ENCODE results near the gene DDX27. TPM values are rescaled to one million over a fixed set of nuclear protein-coding genes. Genes with fewer than 3 reads are reported as not detected.

Gene DDX27
- polyA plus RNA-seq, 4 donors: 44.9 to 47.3 (median 46.1) TPM

DNA sequence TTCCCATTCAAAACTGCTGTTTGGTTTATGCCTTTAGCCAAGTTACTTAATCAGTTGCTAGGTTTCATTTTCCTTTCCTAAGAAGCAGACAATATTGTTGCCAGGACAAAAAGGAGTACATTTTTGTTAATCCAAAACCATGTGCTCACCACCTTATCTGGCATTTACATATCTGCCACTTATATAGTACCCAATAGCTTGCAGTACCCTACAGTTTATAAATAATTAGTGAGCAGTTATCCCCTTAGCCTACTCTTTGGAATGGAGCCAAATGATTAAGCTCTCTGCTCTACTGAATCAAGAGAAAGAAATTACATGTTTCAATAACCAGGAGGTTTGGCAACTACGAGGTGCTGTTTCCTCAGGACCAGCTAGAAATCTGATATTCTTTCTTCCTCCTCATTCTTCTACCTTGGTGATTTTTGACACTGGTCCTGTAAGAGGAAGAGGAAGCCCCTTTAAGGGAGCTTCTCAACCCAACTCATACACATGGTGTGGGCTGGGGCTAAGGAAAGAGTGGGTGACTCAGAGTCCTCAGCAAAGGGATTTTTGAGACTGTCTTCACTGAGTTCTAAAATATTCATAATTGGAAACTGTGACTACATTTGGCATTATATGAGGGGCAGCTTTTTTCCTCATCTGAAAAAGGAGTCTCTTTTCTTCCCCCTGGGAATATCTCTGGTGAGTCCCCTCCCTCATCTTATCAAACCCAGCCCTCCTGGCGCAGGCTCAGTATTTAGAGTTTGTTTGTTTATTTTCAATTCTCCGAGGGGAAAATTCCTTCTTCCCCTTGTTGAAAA lies 57.1 kb downstream of the DDX27 start:
- peak in 1 of 4 donors; percentile 18 for DNase-seq (ENCODE audit: low read depth in 4 of 4, low spot score in 3 of 4)

GRCh38 chr20:49276961-49277785 lies 58.0 kb downstream of the DDX27 start:
- DNase-seq (ENCODE audit: low read depth in 4 of 4, low spot score in 3 of 4): peak in 1 of 4 donors; percentile 18

- peak in 1 of 4 donors; percentile 10 for DNase-seq (ENCODE audit: low read depth in 4 of 4, low spot score in 3 of 4)
These were observed 58.5 kb downstream of the DDX27 start for GRCh38 chr20:49277786-49278035.

DNA sequence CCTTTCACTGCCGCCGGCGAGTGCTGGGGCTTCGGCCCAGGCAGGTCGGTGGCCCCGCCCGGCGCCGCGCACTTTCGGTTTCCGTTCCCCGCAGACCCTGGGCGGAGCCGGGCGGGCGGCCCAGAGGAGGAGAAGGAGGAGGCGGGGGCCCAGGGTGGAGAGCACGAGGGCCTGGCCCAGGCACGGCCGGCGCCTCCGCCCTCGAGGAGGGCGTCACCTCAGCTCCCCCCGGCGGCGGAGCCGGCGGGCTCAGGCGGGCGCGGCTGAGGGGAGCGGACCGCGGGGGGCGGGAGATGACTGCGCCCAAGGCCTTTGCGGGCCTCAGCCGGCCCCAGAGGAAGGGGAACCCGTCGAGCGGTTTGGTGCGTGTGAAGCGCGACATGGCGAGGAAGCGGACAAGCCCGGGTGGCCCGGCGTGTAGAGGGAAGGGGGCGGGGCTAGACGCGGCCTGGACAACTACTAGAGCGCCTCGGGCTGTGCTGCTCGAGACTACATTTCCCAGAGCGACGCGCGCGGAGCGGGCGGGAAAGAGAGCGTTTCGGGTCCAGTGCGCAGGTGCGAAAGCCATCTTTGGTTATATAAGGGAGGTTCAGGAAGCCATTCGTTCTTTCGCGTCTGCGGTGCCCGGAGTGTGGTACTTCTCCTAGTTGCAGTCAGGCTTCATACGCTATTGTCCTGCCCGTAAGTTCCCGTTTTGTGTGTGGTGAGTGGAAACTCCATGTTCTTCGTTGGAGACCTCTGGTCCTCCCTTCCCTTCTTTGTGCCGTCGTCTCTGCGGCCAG lies 59.0 kb downstream of the DDX27 start, which contains the start of gene ZNFX1:
Gene ZNFX1 (minus strand): TSS at position 22 of the 782 bp plus-strand sequence. CDS start 2,218 bp downstream, outside the sequence.
- peak; percentile 96 to 98 (median 96) for DNase-seq (ENCODE audit: low read depth in 4 of 4, low spot score in 3 of 4)

DNA sequence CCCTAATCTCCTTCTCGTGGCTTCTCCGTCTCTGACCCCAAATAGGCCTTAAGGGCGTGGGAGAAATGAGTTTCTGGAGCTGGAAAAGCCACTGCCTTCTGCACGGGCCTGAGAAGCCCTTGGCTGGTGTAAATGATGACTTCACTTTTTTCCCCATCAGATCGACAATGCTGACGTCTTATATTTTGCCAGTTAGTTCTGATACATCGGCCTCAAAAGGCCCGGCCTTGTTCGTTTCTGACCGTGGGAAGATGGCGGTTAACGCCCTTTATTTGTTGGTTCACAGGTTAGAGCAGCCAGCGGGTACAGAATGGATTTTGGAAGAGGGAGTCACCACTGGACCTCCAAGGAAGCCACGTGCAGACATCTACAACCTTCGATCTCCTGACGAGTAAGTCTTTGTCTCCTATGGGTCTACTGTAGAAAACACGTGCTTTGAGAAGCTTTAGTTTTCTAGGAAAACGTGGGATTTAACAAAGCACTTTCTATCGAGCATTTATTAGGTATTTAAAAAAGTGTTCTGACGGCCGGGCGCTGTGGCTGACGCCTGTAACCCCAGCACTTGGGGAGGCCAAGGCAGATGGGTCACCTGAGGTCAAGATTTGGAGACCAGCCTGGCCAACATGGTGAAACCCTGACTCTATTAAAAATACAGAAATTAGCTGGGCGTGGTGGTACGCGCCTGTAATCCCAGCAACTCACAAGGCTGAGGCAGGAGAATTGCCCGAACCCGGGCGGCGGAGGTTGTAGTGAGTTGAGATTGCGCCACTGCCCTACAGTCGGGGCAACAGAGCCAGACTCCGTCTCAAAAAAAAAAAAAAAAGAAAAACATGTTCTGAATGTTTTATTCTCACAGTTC lies 59.8 kb downstream of the DDX27 start:
- DNase-seq (ENCODE audit: low read depth in 4 of 4, low spot score in 3 of 4): no peak

DNA sequence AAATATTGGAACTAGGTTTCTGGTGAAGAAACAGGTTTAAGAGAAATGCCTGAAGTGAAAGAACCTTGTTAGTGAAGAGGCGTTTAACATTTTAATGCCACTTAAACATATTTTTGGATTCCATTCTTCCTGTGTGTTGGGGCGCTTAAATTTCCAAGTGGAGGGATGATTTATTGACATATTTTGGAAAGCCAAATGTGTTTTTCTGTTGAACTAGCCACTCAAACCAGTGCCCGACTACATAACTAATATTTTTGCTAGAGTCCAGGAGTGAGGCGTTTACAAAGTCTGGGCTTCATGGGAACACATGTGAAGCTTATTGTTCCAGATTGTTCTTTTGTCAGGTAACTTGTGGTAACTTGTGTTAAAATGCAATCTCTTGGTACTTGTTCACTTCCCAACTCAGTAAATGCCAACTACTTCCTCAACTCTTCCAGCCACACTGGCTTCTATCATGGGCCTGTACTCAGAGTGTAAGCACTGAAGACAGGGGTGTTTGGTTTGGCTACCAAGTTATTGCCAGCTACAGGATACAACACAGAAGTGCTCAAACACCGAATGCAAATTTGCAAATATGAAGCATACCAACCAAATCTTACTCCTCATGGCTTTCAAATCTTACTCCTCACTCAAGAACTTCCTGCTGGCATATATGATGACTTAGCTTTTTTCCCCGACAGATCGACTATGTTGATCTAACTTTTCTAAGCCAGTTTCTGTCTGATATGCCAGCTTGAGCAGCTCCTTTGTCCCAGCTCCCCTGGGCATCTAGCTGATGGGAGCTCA lies 60.7 kb downstream of the DDX27 start:
- DNase-seq (ENCODE audit: low read depth in 4 of 4, low spot score in 3 of 4): no peak

- no peak for DNase-seq (ENCODE audit: low read depth in 4 of 4, low spot score in 3 of 4)
These were observed 61.3 kb downstream of the DDX27 start for GRCh38 chr20:49280463-49281058.

DNA sequence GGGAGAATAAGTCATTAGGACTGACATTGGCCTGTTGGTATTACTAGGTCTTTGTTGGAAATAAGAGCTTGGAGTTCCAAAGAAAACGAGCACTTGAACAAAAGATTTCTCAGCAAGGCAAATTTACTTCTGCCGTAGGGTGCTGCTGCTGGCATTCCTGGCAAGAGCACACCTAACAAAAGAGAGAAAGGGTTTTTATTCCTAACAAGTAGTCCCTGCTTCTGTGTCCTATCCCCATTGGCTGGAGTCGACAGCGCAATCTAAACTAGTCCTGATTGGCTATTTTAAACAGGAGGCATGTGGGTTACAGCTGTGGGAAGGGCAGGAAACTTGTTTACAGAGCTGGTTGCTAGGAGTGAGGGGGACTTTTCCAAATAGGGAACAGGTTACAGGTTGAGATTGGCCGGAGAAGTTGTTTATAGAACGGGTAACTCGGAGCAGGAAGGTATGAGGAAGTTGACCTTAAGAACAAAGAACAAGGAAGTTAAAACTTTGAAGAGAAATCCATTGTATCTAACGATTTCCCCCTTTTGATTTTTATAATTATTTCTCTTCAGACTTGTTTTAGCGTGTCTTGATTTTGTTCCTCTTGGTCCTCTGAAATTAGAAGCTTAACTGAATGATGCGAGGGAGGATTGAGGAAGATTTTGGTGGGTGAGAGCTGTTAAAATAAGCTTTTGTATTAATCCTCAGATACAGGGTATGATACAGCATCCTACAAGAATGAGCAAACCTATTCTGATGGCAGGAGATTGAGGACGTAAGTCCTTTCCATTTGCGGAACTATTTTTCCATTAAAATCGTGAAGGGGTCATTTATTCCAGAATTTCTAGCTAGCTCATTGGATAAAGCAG lies 62.1 kb downstream of the DDX27 start:
- DNase-seq (ENCODE audit: low read depth in 4 of 4, low spot score in 3 of 4): no peak

- no peak for DNase-seq (ENCODE audit: low read depth in 4 of 4, low spot score in 3 of 4)
These were observed 62.8 kb downstream of the DDX27 start for GRCh38 chr20:49281913-49282467.

DNA sequence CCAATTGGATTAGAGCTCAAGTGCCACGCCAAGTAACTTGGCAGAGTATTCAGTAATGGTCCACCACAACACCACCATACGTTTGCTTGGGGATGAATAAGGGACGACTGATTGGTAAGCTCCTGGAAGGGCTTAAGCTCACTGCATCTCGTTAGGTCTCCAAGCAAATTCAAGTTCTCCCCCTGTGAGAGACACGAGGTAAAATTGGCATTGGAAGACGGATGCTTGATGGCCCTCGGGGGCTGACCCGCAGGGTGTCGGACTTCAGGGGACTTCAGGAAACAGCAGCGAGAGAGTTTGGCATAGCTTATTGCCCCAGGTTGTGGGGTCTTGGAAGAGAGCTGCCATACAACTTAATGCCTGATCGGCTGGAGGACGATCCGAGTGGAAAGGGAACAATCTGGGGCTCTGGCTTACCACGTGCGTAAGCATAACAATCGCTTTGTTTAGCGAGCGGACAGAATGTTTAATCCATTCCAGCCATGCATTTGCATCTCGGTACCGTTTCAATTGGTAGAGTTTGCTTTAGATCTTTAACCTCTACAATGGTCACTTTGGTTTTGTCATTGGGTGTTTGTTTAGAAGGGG lies 63.5 kb downstream of the DDX27 start:
- no peak for DNase-seq (ENCODE audit: low read depth in 4 of 4, low spot score in 3 of 4)

- no peak for DNase-seq (ENCODE audit: low read depth in 4 of 4, low spot score in 3 of 4)
These were observed 64.0 kb downstream of the DDX27 start for GRCh38 chr20:49283176-49283702.

- DNase-seq (ENCODE audit: low read depth in 4 of 4, low spot score in 3 of 4): no peak
These were observed 64.7 kb downstream of the DDX27 start for GRCh38 chr20:49283703-49284625.

DNA sequence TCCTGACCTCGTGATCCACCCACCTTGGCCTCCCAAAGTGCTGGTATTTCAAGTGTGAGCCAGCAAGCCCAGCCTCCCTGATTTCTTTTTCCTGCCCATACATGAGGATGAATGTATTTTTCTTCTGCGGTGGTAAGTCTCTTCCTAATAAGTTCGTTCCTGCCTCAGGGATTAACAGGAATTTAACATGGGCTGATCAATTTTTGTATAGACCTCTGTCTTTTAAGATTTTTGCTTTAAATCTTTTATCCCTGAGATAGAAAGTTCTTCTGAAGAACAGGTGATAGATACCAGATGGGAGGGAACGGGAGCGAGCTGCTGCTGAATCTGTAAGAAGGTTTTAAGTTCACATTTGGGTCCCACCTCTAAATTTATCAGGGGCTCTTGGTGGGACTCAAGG lies 65.6 kb downstream of the DDX27 start:
- DNase-seq (ENCODE audit: low read depth in 4 of 4, low spot score in 3 of 4): no peak

DNA sequence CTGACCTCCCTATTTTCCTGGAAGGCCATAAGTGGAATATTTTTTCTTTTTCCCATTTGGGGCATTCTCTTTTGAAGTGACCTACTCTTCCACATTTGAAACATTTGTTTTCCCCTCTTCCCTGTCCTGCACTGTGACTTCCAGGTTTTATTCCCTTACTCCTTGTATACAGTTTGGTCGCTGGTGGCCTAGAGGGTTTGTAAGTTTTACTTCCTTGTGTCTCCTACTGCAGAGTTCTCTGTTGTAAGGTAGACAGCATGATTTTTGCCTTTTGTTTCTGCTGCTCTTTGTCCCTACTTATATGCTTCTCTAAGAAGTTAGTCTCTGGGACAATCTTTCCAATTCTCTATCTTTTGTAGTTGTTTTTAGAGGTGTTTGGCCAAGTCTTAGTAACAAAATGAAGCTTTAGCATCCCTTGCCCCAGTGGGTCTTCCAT lies 66.0 kb downstream of the DDX27 start:
- DNase-seq (ENCODE audit: low read depth in 4 of 4, low spot score in 3 of 4): no peak

DNA sequence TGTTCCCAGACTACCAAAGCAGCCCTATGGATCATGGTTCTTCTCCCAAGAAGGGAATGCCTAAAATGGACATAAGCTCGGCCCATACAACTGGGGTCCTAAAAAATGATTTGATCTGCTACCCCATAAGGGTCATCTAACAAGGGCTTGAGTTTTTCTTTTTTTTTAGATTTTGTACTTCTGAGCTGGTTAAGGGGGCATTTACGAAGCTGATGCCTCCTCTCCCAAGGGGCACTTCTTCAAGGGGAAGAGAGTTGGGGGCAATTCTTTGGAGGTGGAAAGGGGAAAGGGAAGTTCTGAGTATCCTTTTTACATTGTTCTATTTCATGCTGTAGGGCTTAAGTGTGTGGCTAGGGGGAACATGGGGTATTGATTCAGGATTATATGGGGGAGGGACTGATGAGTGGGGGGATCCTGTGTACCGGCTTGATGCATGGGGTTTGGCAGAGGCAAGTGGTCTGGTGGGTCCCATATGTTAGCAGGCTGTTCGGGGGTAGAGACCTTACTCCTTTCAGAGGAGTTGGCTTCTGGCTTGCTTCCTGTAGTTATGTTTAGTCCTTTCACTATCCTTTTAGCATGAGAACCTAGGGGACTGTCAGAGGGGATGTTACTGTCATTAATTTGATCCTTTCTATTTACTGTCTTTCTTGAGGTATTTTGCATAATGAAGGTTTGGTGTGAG lies 66.7 kb downstream of the DDX27 start:
- DNase-seq (ENCODE audit: low read depth in 4 of 4, low spot score in 3 of 4): no peak

Measured in right renal pelvis (tissue), 4 donors.